Measurements from ENCODE around the gene BAD. TPM values are rescaled to one million over a fixed set of nuclear protein-coding genes. Genes with fewer than 3 reads are reported as not detected.

The BAD gene
- total and polyA plus RNA-seq, 2 of the 13 experiments (the other 11 are each of a cell fraction or from before 2014, with no cell fraction given) = 17.9 to 28.5 TPM

DNA sequence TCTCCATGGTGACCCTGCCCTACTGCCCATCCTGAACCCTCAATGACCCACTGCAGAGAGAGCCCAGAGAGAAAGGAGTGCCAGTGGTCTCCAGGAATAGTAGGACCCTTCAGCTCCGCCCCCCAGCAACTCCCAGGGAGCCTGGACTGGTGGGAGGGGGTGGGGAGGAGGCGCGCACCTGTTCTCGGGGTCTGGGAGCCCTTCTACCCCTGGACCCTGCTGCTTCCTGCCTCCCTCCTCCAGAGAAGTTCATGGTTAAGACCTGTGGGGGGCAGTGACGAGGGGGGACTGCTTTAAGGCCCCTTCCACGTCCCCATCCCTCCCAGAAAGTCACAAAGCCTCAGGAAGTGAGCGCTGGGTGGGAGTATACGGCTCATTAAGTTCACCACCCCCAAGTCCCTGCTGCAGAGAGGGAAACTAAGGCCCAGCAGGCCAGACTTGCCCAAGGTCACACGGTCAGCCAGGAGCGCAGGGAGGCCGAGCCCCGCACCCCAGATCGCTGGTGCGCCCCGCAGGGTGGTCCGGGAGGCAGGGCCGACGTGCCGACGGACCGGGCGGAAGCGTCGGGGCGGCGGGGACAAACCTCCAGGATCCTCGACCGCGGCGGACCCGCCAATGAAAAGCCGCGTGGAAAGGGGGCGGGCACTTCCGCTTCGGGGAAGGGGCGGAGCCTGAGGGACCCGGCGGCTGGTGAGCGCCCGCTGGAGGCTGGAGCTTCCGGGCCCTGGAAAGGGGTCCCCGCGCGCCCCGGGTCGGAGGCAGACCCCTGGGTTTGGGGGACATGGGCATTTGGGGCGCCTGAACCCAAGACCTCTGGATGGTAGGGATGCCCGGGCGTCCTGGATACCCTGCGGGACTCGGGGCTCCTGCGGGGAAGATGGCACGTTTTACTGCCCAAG, 58.6 kb downstream of the BAD start, which contains the start of the genes NUDT22 and TRPT1 (continued):
- TF ChIP-seq NFRKB (IDR thresholded peaks at IDR 0.05) (no peak), MAFG (CRISPR knock-in tag; IDR thresholded peaks at IDR 0.05) (no peak), MED8 (CRISPR knock-in tag; IDR thresholded peaks at IDR 0.05; ENCODE audit: insufficient replicate concordance) (peak; percentile 77), FOSL1 (CRISPR knock-in tag; IDR thresholded peaks at IDR 0.05; ENCODE audit: borderline replicate concordance) (no peak), ZNF207 (IDR thresholded peaks at IDR 0.05; ENCODE audit: borderline replicate concordance) (no peak), MATR3 (CRISPR knock-in tag; IDR thresholded peaks at IDR 0.05) (no peak), ZC3H4 (CRISPR knock-in tag; IDR thresholded peaks at IDR 0.05; ENCODE audit: borderline replicate concordance) (no peak), ZNF660 (CRISPR knock-in tag; IDR thresholded peaks at IDR 0.05; ENCODE audit: borderline replicate concordance, low read depth) (no peak), NFKB2 (CRISPR knock-in tag; IDR thresholded peaks at IDR 0.05; ENCODE audit: borderline replicate concordance) (peak; percentile 6; the same call in 1 of the 2 replicates), TCF7L2 (IDR thresholded peaks at IDR 0.05; ENCODE audit: low read depth, low read length) (no peak), ARNT2 (CRISPR knock-in tag; IDR thresholded peaks at IDR 0.05; ENCODE audit: low read depth) (peak; percentile 63), ZNF557 (CRISPR knock-in tag; IDR thresholded peaks at IDR 0.05) (no peak), HCFC1 (IDR thresholded peaks at IDR 0.05; ENCODE audit: low read depth, low read length) (no peak), ZNF605 (CRISPR knock-in tag; IDR thresholded peaks at IDR 0.05) (no peak; the same call in none of the 2 replicates), ZNF772 (CRISPR knock-in tag; IDR thresholded peaks at IDR 0.05) (peak; percentile 88), MYC (CRISPR knock-in tag; IDR thresholded peaks at IDR 0.05; ENCODE audit: borderline replicate concordance) (peak; percentile 71; the same call in 1 of the 2 replicates), ZNF101 (CRISPR knock-in tag; IDR thresholded peaks at IDR 0.05; ENCODE audit: borderline replicate concordance, low read depth) (no peak)
- TF ChIP-seq, protein P1, sequence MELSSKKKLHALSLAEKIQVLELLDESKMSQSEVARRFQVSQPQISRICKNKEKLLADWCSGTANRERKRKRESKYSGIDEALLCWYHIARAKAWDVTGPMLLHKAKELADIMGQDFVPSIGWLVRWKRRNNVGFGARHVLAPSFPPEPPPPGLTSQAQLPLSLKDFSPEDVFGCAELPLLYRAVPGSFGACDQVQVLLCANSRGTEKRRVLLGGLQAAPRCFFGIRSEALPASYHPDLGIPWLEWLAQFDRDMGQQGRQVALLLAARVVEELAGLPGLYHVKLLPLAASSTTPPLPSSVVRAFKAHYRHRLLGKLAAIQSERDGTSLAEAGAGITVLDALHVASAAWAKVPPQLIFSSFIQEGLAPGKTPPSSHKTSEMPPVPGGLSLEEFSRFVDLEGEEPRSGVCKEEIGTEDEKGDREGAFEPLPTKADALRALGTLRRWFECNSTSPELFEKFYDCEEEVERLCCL (CRISPR knock-in tag; IDR thresholded peaks at IDR 0.05; ENCODE audit: borderline replicate concordance) = peak; percentile 25; the same call in 1 of the 2 replicates
- TF ChIP-seq, protein P2, sequence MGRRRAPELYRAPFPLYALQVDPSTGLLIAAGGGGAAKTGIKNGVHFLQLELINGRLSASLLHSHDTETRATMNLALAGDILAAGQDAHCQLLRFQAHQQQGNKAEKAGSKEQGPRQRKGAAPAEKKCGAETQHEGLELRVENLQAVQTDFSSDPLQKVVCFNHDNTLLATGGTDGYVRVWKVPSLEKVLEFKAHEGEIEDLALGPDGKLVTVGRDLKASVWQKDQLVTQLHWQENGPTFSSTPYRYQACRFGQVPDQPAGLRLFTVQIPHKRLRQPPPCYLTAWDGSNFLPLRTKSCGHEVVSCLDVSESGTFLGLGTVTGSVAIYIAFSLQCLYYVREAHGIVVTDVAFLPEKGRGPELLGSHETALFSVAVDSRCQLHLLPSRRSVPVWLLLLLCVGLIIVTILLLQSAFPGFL (CRISPR knock-in tag; IDR thresholded peaks at IDR 0.05) = no peak
- TF ChIP-seq, protein P3, sequence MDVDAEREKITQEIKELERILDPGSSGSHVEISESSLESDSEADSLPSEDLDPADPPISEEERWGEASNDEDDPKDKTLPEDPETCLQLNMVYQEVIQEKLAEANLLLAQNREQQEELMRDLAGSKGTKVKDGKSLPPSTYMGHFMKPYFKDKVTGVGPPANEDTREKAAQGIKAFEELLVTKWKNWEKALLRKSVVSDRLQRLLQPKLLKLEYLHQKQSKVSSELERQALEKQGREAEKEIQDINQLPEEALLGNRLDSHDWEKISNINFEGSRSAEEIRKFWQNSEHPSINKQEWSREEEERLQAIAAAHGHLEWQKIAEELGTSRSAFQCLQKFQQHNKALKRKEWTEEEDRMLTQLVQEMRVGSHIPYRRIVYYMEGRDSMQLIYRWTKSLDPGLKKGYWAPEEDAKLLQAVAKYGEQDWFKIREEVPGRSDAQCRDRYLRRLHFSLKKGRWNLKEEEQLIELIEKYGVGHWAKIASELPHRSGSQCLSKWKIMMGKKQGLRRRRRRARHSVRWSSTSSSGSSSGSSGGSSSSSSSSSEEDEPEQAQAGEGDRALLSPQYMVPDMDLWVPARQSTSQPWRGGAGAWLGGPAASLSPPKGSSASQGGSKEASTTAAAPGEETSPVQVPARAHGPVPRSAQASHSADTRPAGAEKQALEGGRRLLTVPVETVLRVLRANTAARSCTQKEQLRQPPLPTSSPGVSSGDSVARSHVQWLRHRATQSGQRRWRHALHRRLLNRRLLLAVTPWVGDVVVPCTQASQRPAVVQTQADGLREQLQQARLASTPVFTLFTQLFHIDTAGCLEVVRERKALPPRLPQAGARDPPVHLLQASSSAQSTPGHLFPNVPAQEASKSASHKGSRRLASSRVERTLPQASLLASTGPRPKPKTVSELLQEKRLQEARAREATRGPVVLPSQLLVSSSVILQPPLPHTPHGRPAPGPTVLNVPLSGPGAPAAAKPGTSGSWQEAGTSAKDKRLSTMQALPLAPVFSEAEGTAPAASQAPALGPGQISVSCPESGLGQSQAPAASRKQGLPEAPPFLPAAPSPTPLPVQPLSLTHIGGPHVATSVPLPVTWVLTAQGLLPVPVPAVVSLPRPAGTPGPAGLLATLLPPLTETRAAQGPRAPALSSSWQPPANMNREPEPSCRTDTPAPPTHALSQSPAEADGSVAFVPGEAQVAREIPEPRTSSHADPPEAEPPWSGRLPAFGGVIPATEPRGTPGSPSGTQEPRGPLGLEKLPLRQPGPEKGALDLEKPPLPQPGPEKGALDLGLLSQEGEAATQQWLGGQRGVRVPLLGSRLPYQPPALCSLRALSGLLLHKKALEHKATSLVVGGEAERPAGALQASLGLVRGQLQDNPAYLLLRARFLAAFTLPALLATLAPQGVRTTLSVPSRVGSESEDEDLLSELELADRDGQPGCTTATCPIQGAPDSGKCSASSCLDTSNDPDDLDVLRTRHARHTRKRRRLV (CRISPR knock-in tag; IDR thresholded peaks at IDR 0.05) = 0 out of 2 replicates have a peak, but pooled peaks have one; percentile 75
- TF ChIP-seq, protein P4, sequence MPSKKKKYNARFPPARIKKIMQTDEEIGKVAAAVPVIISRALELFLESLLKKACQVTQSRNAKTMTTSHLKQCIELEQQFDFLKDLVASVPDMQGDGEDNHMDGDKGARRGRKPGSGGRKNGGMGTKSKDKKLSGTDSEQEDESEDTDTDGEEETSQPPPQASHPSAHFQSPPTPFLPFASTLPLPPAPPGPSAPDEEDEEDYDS (CRISPR knock-in tag; IDR thresholded peaks at IDR 0.05) = peak; percentile 67; the same call in 1 of the 2 replicates
